GM10266 (cell line): Measurements from ENCODE around the gene ZSCAN9.

Source experiments
- DNase-seq: peaks from one replicate; pipeline ENCODE4 v3.0.0; 2012; ENCODE audit errors: extremely low spot score
- CTCF ChIP-seq: IDR thresholded peaks from 2 replicates; pipeline ENCODE4 v1.5.1; 2012; ENCODE audit warnings: mild to moderate bottlenecking, low read depth; ENCODE audit not compliant: control insufficient read depth, insufficient read depth; ENCODE audit errors: missing control alignments

ZSCAN9 gene

GRCh38 chr6:28220257-28221133 lies 4.6 kb upstream of the ZSCAN9 start:
- no peak for DNase-seq
- TF ChIP-seq CTCF: no peak

GRCh38 chr6:28224131-28225055 lies 682 bp upstream of the ZSCAN9 start:
- DNase-seq: no peak
- TF ChIP-seq CTCF: no peak

- DNase-seq: no peak
- no peak for TF ChIP-seq CTCF
Measured at GRCh38 chr6:28226460-28226859, 1.4 kb downstream of the ZSCAN9 start.

GRCh38 chr6:28232785-28233184 lies 7.7 kb downstream of the ZSCAN9 start:
- TF ChIP-seq CTCF: no peak
- no peak for DNase-seq

GRCh38 chr6:28235912-28236452 lies 10.9 kb downstream of the ZSCAN9 start:
- DNase-seq: no peak
- TF ChIP-seq CTCF: no peak

GRCh38 chr6:28239636-28240035 lies 14.6 kb downstream of the ZSCAN9 start:
- no peak for DNase-seq
- no peak for TF ChIP-seq CTCF
